Measurements from ENCODE around the gene TYW1.
"Not testable (repeated sequence)": the region's sequence is repeated elsewhere in the genome, so short reads cannot be mapped to it uniquely, and the experiment has no call there.

DNA sequence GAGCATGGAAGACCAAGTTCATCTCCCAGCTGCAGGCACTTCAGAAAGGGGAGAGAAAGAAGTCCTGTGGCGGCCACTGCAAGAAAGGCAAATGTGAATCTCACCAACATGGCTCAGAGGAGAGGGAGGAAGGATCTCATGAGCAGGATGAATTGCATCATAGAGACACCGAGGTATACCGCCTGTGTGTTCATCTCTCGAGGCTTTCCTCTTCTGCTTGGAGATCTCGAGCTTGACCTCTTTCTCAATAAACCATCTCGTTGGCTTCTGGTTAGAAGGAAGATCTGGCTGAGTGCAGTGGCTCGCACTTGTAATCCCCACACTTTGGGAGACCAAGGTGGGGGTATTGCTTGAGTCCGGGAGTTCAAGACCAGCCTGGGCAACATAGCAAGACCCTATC is 21.3 kb downstream of the TYW1 start:
- TF ChIP-seq CTCF, EZH2 (IDR thresholded peaks at IDR 0.05): not testable (repeated sequence)

All from neural progenitor cell (in vitro differentiated cells).